PC-3 (cell line): Measurements from ENCODE around the gene PAX2. TPM values are rescaled to one million over a fixed set of nuclear protein-coding genes. Genes with fewer than 3 reads are reported as not detected.

Experiments used
- ATAC-seq: fragments of 200-7000 bp; cut with Tn5 transposase; 2 replicates; pipeline ENCODE4 v1.9.1; 2020; ENCODE audit warnings: mild to moderate bottlenecking, moderate library complexity
- BruUV-seq: library from RNA; stranded (reverse); fragments of 400-500 nt; replicated peaks from 2 replicates; lab custom pipeline; 2021; lab: Mats Ljungman, UMichigan
- CTCF ChIA-PET: fragments of 300-600 bp; sonication (Branson Sonifier 250); formaldehyde crosslinking; loops from one replicate; lab custom pipeline; 2022; ENCODE audit warnings: antibody characterized with exemption; lab: Charles Lee
- POLR2A ChIA-PET: fragments of 300-600 bp; sonication (Branson Sonifier 250); formaldehyde crosslinking; loops from one replicate; lab custom pipeline; 2022; ENCODE audit warnings: antibody characterized with exemption; ENCODE audit not compliant: unreplicated experiment; lab: Charles Lee
- DNase-seq: peaks from one replicate; pipeline ENCODE4 v3.0.0-alpha.2; 2015
- H2AFZ ChIP-seq: fragments of 300-600 bp; sonication (generic); 2 replicates; pipeline ENCODE4 v1.6.0; 2016; ENCODE audit warnings: antibody characterized with exemption, low read length
- H3F3A ChIP-seq: fragments of 300-600 bp; sonication (generic); one replicate; pipeline ENCODE4 v1.6.0; 2017; ENCODE audit warnings: antibody characterized with exemption, low read length, control low read depth, mild to moderate bottlenecking; ENCODE audit not compliant: unreplicated experiment
- H3K27ac ChIP-seq: fragments of 300-600 bp; sonication (generic); 2 replicates; pipeline ENCODE4 v1.5.1; 2016; ENCODE audit warnings: mild to moderate bottlenecking, low read length
- H3K27me3 ChIP-seq: fragments of 300-600 bp; sonication (generic); 2 replicates; pipeline ENCODE4 v1.6.1; 2016; ENCODE audit warnings: low read length, mixed read lengths
- H3K36me3 ChIP-seq: fragments of 300-600 bp; sonication (generic); 2 replicates; pipeline ENCODE4 v1.6.1; 2016; ENCODE audit warnings: low read depth, mixed run types, low read length, mixed read lengths
- H3K4me1 ChIP-seq: fragments of 300-600 bp; sonication (generic); 2 replicates; pipeline ENCODE4 v1.5.1; 2016; ENCODE audit warnings: low read length; ENCODE audit not compliant: insufficient read depth
- H3K4me2 ChIP-seq: fragments of 300-600 bp; sonication (generic); 2 replicates; pipeline ENCODE4 v1.6.0; 2016; ENCODE audit warnings: low read length
- H3K4me3 ChIP-seq: fragments of 300-600 bp; sonication (generic); 2 replicates; pipeline ENCODE4 v1.5.1; 2016; ENCODE audit warnings: mild to moderate bottlenecking, low read length, mixed read lengths
- H3K79me2 ChIP-seq: fragments of 300-600 bp; sonication (generic); 2 replicates; pipeline ENCODE4 v1.6.1; 2017; ENCODE audit warnings: low read length, mixed read lengths
- H3K9ac ChIP-seq: fragments of 300-600 bp; sonication (generic); 2 replicates; pipeline ENCODE4 v1.6.0; 2016; ENCODE audit warnings: mild to moderate bottlenecking, low read length
- H3K9me2 ChIP-seq: fragments of 300-600 bp; sonication (generic); replicated peaks from 2 replicates; pipeline ENCODE4 v1.6.1; 2016; ENCODE audit warnings: mixed run types, low read length, mixed read lengths
- H3K9me3 ChIP-seq: fragments of 300-600 bp; sonication (generic); 2 replicates; pipeline ENCODE4 v1.6.1; 2016; ENCODE audit warnings: low read length, mixed read lengths
- H4K20me1 ChIP-seq: fragments of 300-600 bp; sonication (generic); 2 replicates; pipeline ENCODE4 v1.6.1; 2016; ENCODE audit warnings: low read length, mixed read lengths
- CTCF ChIP-seq: fragments of 300-600 bp; sonication (generic); conservative IDR thresholded peaks from 2 replicates; pipeline ENCODE4 v1.5.1; 2017; ENCODE audit warnings: antibody characterized with exemption, low read depth, mild to moderate bottlenecking, low read length
- EZH2 ChIP-seq: fragments of 300-600 bp; sonication (generic); IDR thresholded peaks from one replicate; pipeline ENCODE4 v1.6.1; 2017; ENCODE audit warnings: antibody characterized with exemption, mild to moderate bottlenecking, low read length; ENCODE audit not compliant: unreplicated experiment
- EZH2phosphoT487 ChIP-seq: fragments of 300-600 bp; sonication (generic); IDR thresholded peaks from 2 replicates; pipeline ENCODE4 v1.6.1; 2018; ENCODE audit warnings: mild to moderate bottlenecking, antibody characterized with exemption, low read length, borderline replicate concordance
- intact Hi-C: fragments of 100-400 bp; cut with micrococcal nuclease; formaldehyde crosslinking; loops from 2 replicates; pipeline ENCODE4 v1.9.0; 2023
- total RNA-seq: library from RNA; depleted of rRNA; stranded (reverse); fragments of >200 nt; gene quantifications from 2 replicates; pipeline ENCODE4 v1.2.3, GENCODE V29; 2014

PAX2 gene
- total RNA-seq, 1 experiment from 2014 or later = not detected

- DNase-seq (no peak), ATAC-seq (no peak)
- no peak overlapping the region for H3K9ac ChIP-seq
- H3K4me3 ChIP-seq = no peak overlapping the region
- H2AFZ ChIP-seq = no peak overlapping the region
- no peak overlapping the region for H3K27ac ChIP-seq
- no peak for TF ChIP-seq EZH2
- TF ChIP-seq CTCF = no peak
- TF ChIP-seq EZH2phosphoT487 = no peak
- no peaks in the 10 kb centered on the region for H3K9me3 ChIP-seq
- intact Hi-C loops = loop anchor here (10.0 kb wide), 2 partner anchors 129 to 309 kb away; partner anchors contain the start of gene PAX2
- H3K27me3 ChIP-seq = no peaks in the 10 kb centered on the region
- ChIA-PET POLR2A (no interaction called here), CTCF (no interaction called here)
- H3K4me2 ChIP-seq = no peak overlapping the region
- no TSS peak for BruUV-seq
- no peaks in the 10 kb centered on the region for H3K79me2 ChIP-seq
- H3K4me1 ChIP-seq = no peaks in the 10 kb centered on the region
- H4K20me1 ChIP-seq = no peaks in the 10 kb centered on the region
- no peaks in the 10 kb centered on the region for H3K36me3 ChIP-seq
- no peaks in the 10 kb centered on the region for H3F3A ChIP-seq
- H3K9me2 ChIP-seq = no peaks in the 10 kb centered on the region
Observed at GRCh38 chr10:100873827-100874326, 128.5 kb downstream of the PAX2 start.

GRCh38 chr10:100874702-100875483 lies 129.5 kb downstream of the PAX2 start:
- no peak for TF ChIP-seq EZH2
- TF ChIP-seq EZH2phosphoT487 = no peak
- no peak for TF ChIP-seq CTCF
- no peak for ATAC-seq
- Histone ChIP-seq H2AFZ (no peak overlapping the region), H4K20me1 (no peaks in the 10 kb centered on the region), H3F3A (no peaks in the 10 kb centered on the region), H3K9me3 (no peaks in the 10 kb centered on the region), H3K79me2 (no peaks in the 10 kb centered on the region), H3K4me2 (no peak overlapping the region), H3K9me2 (no peaks in the 10 kb centered on the region), H3K9ac (no peak overlapping the region), H3K4me3 (no peak overlapping the region), H3K36me3 (no peaks in the 10 kb centered on the region), H3K27me3 (no peaks in the 10 kb centered on the region), H3K27ac (no peak overlapping the region), H3K4me1 (no peaks in the 10 kb centered on the region)
- BruUV-seq = no TSS peak
- POLR2A ChIA-PET = no interaction called here
- no peak for DNase-seq
- CTCF ChIA-PET = no interaction called here
- intact Hi-C loops = loop anchor here (10.0 kb wide), 2 partner anchors 130 to 310 kb away; partner anchors contain the start of gene PAX2
